Testis (tissue), 3 donors: ENCODE data around the gene ZFYVE28. TPM values are rescaled to one million over a fixed set of nuclear protein-coding genes. Genes with fewer than 3 reads are reported as not detected.

ENCODE experiments used
- DNase-seq: peaks from one replicate; pipeline ENCODE4 v3.0.0-alpha.2; 2019
- H3K27ac ChIP-seq, 2 donors: fragments of 200-600 bp; sonication (generic); one replicate each; pipeline ENCODE4 v1.5.1; 2019
- H3K27me3 ChIP-seq: fragments of 200-600 bp; sonication (generic); one replicate; pipeline ENCODE4 v1.5.1; 2019
- H3K36me3 ChIP-seq: fragments of 200-600 bp; sonication (generic); one replicate; pipeline ENCODE4 v1.5.1; 2017; ENCODE audit warnings: low read depth; ENCODE audit errors: missing control alignments
- H3K4me1 ChIP-seq: fragments of 200-600 bp; sonication (generic); one replicate; pipeline ENCODE4 v1.5.1; 2019
- H3K4me3 ChIP-seq, 2 donors: fragments of 200-600 bp; sonication (generic); one replicate each; pipeline ENCODE4 v1.5.1; 2017 to 2019
- H3K9me3 ChIP-seq: fragments of 200-600 bp; sonication (generic); one replicate; pipeline ENCODE4 v1.5.1; 2017
- POLR2A ChIP-seq: fragments of 450-650 bp; IDR thresholded peaks from one replicate; pipeline ENCODE4 v1.6.1; 2017; ENCODE audit warnings: antibody characterized with exemption, mild to moderate bottlenecking, moderate library complexity
- WGBS, 2 donors: methylation state at CpG; one replicate each; pipeline ENCODE4 v1.1.5; 2018; 5-methylcytosine and 5-hydroxymethylcytosine counted together
- intact Hi-C: fragments of 100-400 bp; cut with DNase I; formaldehyde crosslinking; loops from one replicate; pipeline ENCODE4 v1.15.1; 2023; ENCODE audit warnings: low total_unique reads
- polyA plus RNA-seq: library from polyadenylated mRNA; stranded (reverse); fragments of 350-450 nt; fragmentation: Illumina TruSeq; extraction: RNeasy Lipid Tissue Mini Kit (QIAGEN cat#74804); gene quantifications from one replicate; pipeline ENCODE4 v1.2.3, GENCODE V29; 2014; ENCODE audit warnings: low read depth, low replicate concordance; ENCODE audit not compliant: insufficient read depth
- total RNA-seq, 2 donors: library from RNA; depleted of rRNA; stranded (reverse); fragments of >200 nt; gene quantifications; one replicate each; pipeline ENCODE4 v1.2.3, GENCODE V29; 2016
- TF ChIP-seq, protein P1 (sequence below), 3 experiments: fragments of 450-650 bp in 2 of 3; fragments of 200-600 bp in 1 of 3; sonication (generic) in 1 of 3; IDR thresholded peaks; one replicate each; pipeline ENCODE4 v1.5.1; 2016 to 2019; ENCODE audit warnings: antibody characterized with exemption in 3 of 3, mild to moderate bottlenecking in 2 of 3, moderate library complexity in 1 of 3

Gene ZFYVE28
- total and polyA plus RNA-seq, 3 donors from 2014 or later, result 14.7 to 55.3 (median 40.5) TPM

DNA sequence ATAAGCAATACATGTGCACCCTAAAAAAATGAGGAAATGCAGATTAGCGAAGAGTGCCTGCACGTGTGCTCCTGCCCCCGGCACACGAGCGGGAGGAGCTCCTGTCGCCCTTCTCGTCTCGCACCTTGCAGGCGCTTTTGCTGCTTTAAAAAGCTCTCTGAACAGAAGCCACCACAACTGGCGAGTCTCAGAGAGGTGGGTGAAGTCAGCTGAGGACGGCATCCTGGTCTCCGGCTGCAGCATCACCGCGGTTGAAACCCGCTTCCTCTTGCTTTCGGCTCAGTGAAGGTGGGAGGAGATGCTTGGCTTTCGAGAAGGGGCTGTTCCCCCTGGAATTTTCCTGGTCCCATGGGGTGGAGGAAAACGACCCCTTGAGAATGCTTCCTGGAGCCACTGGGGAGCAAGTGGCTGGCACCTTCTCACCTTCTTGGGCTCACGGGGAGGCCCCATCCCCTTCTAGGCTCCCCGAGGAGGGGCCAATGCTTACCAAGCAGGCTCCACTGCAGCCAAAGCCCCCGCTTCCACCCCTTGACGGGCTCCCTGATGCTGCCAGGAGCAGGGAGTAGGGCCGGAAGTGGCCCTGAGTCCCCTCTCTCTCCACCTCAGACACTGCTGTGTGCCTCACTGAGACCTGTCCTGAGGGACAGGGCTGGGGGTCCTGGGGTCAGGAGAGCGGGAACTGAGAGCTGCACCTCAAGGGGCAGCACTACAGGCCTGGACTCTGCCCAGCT, 127.3 kb downstream of the ZFYVE28 start:
- TF ChIP-seq POLR2A, result no peak
- TF ChIP-seq, protein P1, sequence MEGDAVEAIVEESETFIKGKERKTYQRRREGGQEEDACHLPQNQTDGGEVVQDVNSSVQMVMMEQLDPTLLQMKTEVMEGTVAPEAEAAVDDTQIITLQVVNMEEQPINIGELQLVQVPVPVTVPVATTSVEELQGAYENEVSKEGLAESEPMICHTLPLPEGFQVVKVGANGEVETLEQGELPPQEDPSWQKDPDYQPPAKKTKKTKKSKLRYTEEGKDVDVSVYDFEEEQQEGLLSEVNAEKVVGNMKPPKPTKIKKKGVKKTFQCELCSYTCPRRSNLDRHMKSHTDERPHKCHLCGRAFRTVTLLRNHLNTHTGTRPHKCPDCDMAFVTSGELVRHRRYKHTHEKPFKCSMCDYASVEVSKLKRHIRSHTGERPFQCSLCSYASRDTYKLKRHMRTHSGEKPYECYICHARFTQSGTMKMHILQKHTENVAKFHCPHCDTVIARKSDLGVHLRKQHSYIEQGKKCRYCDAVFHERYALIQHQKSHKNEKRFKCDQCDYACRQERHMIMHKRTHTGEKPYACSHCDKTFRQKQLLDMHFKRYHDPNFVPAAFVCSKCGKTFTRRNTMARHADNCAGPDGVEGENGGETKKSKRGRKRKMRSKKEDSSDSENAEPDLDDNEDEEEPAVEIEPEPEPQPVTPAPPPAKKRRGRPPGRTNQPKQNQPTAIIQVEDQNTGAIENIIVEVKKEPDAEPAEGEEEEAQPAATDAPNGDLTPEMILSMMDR (IDR thresholded peaks at IDR 0.05), result no peak
- no peak for DNase-seq
- Histone ChIP-seq H3K27me3 (no peaks in the 10 kb centered on the region), H3K9me3 (no peaks in the 10 kb centered on the region), H3K4me3 (no peak overlapping the region), H3K36me3 (no peaks in the 10 kb centered on the region), H3K27ac (no peak overlapping the region), H3K4me1 (no peaks in the 10 kb centered on the region)
- intact Hi-C loops, result no loop called here
- WGBS, 2 donors, result 89 to 96% methylated on average over 20 to 24 of the region's 24 CpGs

DNA sequence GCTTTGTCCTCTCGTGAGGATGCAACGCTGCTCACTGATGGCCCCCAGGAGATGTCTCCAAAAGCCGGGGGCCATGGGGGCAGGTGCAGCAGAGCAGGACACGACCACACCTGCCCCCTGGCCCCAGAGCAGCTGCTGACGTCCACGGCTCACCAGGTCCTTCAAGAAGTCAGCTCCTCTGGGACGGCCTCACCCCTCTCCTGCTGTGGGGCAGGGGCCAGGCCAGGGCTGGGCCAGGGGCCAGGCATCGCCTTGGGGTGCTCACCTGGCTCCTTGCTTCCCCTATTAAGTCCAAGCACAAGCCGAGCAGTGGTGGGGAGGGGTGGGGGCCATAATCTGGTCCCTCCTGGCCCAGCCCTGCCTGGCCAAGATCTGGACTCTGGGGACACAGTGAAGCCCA, 128.0 kb downstream of the ZFYVE28 start:
- Histone ChIP-seq H3K4me1 (no peaks in the 10 kb centered on the region), H3K4me3 (no peak overlapping the region), H3K27ac (no peak overlapping the region), H3K9me3 (no peaks in the 10 kb centered on the region), H3K36me3 (no peaks in the 10 kb centered on the region), H3K27me3 (no peaks in the 10 kb centered on the region)
- TF ChIP-seq, protein P1 (IDR thresholded peaks at IDR 0.05), result no peak
- no peak for TF ChIP-seq POLR2A
- WGBS, 2 donors, result 83 to 93% methylated on average over 1 to 8 of the region's 9 CpGs
- no peak for DNase-seq
- intact Hi-C loops, result no loop called here

DNA sequence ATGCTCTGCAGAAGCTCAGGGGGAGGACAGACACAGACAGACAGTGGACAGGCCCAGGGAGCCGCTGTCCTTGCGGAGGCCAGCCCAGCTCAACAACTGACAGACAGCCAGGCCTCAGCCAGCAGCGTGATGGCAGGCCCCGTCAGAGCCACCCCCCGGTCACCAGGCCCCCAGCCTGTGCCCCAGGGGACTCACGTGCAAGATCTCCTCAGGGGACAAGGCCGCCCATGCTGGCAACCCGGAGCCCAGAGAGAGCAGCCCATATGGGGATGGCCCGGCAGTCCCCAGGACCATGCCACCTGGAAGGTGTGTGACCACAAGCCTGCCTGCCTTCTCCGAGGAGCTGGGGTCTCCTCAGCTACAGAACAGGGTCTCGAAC, 128.5 kb downstream of the ZFYVE28 start:
- intact Hi-C loops, result no loop called here
- no peaks in the 10 kb centered on the region for H3K9me3 ChIP-seq
- 93% methylated on average over 11 of the region's 11 CpGs; no CpG with 5 or more reads in 1 of the 2 donors for WGBS, 2 donors
- no peak overlapping the region for H3K27ac ChIP-seq
- TF ChIP-seq, protein P1 (IDR thresholded peaks at IDR 0.05), result no peak
- no peak for TF ChIP-seq POLR2A
- no peak overlapping the region for H3K4me3 ChIP-seq
- H3K4me1 ChIP-seq, result no peaks in the 10 kb centered on the region
- no peak for DNase-seq
- no peaks in the 10 kb centered on the region for H3K27me3 ChIP-seq
- H3K36me3 ChIP-seq, result no peaks in the 10 kb centered on the region

DNA sequence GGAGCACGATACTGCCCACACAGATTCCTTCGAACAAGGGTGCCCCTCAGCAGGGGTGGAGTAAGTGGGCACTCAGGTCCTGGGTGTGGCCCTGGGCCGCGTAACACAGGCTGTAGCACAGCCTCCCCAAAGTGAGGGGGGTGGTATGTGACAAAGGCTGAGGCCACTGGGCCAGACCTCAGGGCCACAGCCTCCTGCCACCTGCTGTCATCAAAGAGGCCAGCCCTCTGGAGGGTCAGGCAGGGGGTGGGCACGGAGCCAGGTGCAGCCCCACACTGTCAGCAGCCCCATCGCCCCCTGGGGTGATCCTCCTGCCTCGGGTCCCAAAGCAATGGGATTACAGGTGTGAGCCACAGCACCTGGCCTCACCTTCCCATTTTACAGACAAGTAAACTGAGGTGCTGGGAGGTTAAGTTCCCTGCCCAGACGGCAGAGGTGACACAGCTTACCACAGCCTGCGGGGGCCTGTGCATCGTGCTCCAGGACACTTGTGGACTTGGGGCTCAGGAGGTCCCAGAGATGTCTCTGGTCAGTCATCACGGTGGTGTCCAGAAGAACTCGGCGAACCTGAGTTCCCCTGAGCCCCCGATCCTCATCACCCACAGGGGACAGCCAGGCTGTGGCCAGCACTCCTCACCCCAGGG, 129.0 kb downstream of the ZFYVE28 start:
- intact Hi-C loops, result no loop called here
- H3K27me3 ChIP-seq, result no peaks in the 10 kb centered on the region
- H3K9me3 ChIP-seq, result no peaks in the 10 kb centered on the region
- no peaks in the 10 kb centered on the region for H3K36me3 ChIP-seq
- TF ChIP-seq, protein P1 (IDR thresholded peaks at IDR 0.05), result no peak
- TF ChIP-seq POLR2A, result no peak
- DNase-seq, result no peak
- H3K27ac ChIP-seq, result no peak overlapping the region
- 95 to 97% methylated on average over 7 to 14 of the region's 14 CpGs for WGBS, 2 donors
- no peak overlapping the region for H3K4me3 ChIP-seq
- H3K4me1 ChIP-seq, result no peaks in the 10 kb centered on the region
